Astrocyte of the cerebellum (primary cell): ENCODE results near the gene EIF4G3.

Experiments
- DNase-seq: peaks from one replicate; pipeline ENCODE4 v3.0.0-alpha.2; 2011; ENCODE audit warnings: low read depth
- H3K4me3 ChIP-seq: 2 replicates; pipeline ENCODE4 v1.5.1; 2011; ENCODE audit warnings: mild to moderate bottlenecking, low read depth, low read length, moderate library complexity
- CTCF ChIP-seq: IDR thresholded peaks from 2 replicates; pipeline ENCODE4 v1.5.1; 2012; ENCODE audit warnings: low read length, low read depth, moderate library complexity, mild to moderate bottlenecking; ENCODE audit errors: missing control alignments
- in situ Hi-C: cut with HindIII; loops from 2 replicates; pipeline ENCODE4 v1.10.0; 2017; ENCODE audit warnings: low sequenced_read_pairs

Gene EIF4G3

DNA sequence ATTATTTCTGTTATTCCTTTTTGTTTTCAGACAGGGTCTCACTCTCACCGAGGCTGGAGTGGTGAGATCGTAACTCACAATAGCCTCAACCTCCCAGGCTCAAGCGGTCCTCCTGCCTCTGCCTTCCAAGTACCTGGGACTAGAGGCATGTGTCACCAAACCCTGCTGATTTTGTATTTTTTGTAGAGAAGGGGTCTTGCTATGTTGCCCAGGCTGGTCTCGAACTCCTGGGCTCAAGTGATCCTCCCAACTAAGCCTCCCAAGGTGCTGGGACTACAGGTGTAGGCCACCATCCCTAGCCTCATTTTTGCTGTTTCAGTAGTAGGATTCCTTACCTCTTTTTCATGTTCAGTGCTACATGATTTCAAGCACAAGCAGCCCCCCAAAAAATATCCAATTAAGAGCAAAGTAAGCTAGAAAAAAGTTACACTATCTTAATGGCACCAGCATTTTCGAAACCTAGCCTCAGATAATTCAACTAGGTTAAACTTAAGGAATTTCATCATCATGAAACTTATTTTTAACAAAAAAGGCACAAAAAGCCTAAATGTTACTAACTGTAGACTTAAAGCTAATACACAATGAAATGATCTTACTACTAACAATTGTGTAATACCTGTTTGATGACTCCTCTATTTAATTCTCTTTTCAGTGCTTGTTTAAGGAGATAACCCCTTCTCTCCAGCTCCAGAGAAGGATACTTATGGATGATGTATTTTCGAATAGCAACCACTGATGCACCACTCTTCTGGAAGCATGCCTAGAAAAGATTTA, 406.2 kb downstream of the EIF4G3 start:
- no peak overlapping the region for H3K4me3 ChIP-seq
- TF ChIP-seq CTCF, result no peak
- in situ Hi-C loops, result no loop called here

DNA sequence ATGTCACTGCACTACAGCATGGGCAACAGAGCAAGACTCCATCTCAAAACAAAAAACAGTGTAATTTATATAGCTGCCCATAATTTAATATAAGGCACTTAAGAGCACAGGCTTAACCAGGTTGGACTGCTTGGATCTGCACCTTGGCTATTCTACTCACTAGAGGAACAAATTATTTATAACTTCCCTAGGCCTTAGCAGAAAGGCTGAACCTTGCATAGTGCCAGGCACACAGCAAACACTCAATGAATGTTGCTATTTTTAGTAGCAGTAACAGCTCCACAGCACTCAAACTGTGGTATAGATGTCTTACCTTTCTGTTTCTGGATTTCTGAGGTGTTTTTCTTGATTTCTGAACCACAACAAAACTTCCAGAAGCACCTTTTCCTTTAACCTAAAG, 409.4 kb downstream of the EIF4G3 start:
- TF ChIP-seq CTCF, result no peak
- no peak overlapping the region for H3K4me3 ChIP-seq
- no peak for DNase-seq
- in situ Hi-C loops, result no loop called here

More for the DNA sequence above, 406.2 kb downstream of the EIF4G3 start:
- no peak for DNase-seq

- TF ChIP-seq CTCF, result no peak
- no peak overlapping the region for H3K4me3 ChIP-seq
- in situ Hi-C loops, result no loop called here
- no peak for DNase-seq
These were observed 413.3 kb downstream of the EIF4G3 start for GRCh38 chr1:20763417-20763816.

DNA sequence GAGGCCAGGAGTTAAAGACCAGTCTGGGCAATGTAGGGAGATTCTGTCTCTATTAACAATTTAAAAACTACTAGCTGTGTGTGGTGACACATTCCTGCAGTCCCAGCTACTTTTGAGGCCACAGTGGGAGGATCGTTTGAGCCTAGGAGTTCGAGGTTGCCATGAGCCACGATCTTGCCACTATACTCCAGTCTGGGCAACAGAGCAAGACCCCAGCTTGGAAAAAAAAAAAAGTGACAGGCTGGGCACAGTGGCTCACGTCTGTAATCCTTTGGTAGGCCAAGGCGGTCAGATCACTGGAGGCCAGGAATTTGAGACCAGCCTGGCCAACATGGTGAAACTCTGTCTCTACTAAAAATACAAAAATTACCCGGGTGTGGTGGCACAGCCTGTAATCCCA, 416.4 kb downstream of the EIF4G3 start:
- no peak for DNase-seq
- H3K4me3 ChIP-seq, result no peak overlapping the region
- in situ Hi-C loops, result no loop called here
- TF ChIP-seq CTCF, result no peak
